Measurements from ENCODE around the gene MAP3K20.

DNA sequence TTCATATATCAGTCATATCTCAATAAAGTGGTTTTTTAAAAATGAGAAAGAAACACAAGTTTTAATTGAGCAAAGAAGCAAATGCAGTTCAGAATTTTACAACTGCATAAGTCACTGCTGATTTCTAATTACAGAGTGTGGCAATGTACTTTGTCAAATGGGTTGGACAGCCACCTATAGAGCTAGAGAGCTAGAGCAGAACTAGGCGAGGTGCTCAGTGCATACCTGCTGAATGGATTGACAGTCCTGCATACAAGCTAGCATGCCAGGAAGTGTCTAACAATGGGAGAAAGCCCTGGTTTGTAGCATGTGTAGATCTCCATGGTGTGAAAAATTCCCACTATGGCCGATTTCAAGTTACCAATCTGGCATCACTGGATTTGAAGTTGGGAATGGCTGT is 172.7 kb downstream of the MAP3K20 start:
- TF ChIP-seq, protein P1, sequence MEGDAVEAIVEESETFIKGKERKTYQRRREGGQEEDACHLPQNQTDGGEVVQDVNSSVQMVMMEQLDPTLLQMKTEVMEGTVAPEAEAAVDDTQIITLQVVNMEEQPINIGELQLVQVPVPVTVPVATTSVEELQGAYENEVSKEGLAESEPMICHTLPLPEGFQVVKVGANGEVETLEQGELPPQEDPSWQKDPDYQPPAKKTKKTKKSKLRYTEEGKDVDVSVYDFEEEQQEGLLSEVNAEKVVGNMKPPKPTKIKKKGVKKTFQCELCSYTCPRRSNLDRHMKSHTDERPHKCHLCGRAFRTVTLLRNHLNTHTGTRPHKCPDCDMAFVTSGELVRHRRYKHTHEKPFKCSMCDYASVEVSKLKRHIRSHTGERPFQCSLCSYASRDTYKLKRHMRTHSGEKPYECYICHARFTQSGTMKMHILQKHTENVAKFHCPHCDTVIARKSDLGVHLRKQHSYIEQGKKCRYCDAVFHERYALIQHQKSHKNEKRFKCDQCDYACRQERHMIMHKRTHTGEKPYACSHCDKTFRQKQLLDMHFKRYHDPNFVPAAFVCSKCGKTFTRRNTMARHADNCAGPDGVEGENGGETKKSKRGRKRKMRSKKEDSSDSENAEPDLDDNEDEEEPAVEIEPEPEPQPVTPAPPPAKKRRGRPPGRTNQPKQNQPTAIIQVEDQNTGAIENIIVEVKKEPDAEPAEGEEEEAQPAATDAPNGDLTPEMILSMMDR (IDR thresholded peaks at IDR 0.05; ENCODE audit: control extremely low read depth in 1 of 3, insufficient read depth in 1 of 3, low read depth in 1 of 3, low read length in 3 of 3), result no peak
- TF ChIP-seq, protein P2, sequence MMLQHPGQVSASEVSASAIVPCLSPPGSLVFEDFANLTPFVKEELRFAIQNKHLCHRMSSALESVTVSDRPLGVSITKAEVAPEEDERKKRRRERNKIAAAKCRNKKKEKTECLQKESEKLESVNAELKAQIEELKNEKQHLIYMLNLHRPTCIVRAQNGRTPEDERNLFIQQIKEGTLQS (IDR thresholded peaks at IDR 0.05; ENCODE audit: insufficient read depth, low read depth, low read length), result no peak
- no peak for TF ChIP-seq JUND (IDR thresholded peaks at IDR 0.05; ENCODE audit: low read length)
- TF ChIP-seq POLR2AphosphoS5 (IDR thresholded peaks at IDR 0.05; ENCODE audit: low read depth, low read length), result no peak
- TF ChIP-seq BACH1 (IDR thresholded peaks at IDR 0.05; ENCODE audit: low read length), result no peak
- TF ChIP-seq EGR1 (IDR thresholded peaks at IDR 0.05; ENCODE audit: borderline replicate concordance, low read depth, low read length), result no peak
- TF ChIP-seq EZH2 (IDR thresholded peaks at IDR 0.05; ENCODE audit: low read depth, low read length, severe bottlenecking), result no peak
- no peak for TF ChIP-seq SIN3A (conservative IDR thresholded peaks at IDR 0.05 in 1 of 2, IDR thresholded peaks at IDR 0.05 in 1 of 2; ENCODE audit: low read depth in 1 of 2, low read length in 2 of 2)
- TF ChIP-seq POLR2A (IDR thresholded peaks at IDR 0.05; ENCODE audit: control extremely low read depth in 1 of 2, low read depth in 2 of 2, low read length in 2 of 2), result no peak
- TF ChIP-seq EP300 (IDR thresholded peaks at IDR 0.05; ENCODE audit: borderline replicate concordance in 1 of 2, low read depth in 2 of 2, low read length in 2 of 2), result no peak
- TF ChIP-seq BRCA1 (IDR thresholded peaks at IDR 0.05; ENCODE audit: low read depth, low read length), result no peak
- TF ChIP-seq GTF2F1 (IDR thresholded peaks at IDR 0.05; ENCODE audit: borderline replicate concordance, low read depth, low read length), result no peak

All from H1 (cell line).